ENCODE results near the gene IGFN1. TPM values are rescaled to one million over a fixed set of nuclear protein-coding genes. Genes with fewer than 3 reads are reported as not detected.

Gene IGFN1
- total and polyA plus RNA-seq, 9 of the 15 experiments (the other 6 are each of a cell fraction or from before 2014, with no cell fraction given) = 0.04 TPM; not detected in 8

DNA sequence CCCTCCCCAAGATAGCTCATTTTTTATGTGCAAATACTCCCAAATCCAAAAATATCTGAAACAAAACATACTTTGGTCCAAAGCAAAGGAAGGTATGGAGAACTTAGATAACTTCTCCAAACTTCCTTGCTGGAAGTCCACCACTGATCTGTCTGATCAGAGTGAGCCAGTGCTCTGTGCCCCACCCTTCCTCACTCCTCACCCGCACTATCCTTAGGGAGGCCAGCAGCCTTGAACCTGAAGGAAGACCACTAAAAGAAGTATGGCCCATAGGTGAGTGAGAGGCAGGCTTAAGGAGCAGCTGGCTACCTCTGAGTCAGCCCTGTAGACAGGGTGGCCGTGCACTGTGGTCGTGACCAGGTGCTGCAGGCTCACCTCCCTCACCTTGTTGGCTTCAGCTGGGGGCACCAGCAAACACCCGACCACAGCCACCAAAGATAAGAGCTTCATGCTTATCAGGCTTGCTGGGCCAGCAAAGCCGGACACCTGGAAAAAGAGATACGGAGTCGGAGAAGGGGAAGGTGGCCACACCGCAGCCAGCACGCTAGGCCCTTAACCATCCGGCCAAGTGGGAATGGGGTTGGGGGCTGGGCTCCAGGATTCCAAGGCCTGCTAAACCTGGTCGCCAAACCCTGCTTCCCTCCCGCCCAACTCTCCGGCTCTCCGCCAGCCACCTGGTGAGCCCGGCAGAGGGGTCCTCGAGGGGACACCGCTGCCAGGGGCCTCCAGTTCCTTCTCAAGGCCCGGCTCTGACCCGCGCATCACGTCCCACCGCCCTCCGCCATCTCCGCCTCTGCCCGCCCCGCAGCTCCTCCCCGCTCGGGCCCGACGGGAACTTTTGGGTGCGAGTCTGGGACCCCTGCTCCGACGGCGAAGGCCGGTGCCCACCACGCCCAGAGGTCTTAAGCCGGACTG lies 36.9 kb upstream of the IGFN1 start (continued):
- TF ChIP-seq, protein P1, sequence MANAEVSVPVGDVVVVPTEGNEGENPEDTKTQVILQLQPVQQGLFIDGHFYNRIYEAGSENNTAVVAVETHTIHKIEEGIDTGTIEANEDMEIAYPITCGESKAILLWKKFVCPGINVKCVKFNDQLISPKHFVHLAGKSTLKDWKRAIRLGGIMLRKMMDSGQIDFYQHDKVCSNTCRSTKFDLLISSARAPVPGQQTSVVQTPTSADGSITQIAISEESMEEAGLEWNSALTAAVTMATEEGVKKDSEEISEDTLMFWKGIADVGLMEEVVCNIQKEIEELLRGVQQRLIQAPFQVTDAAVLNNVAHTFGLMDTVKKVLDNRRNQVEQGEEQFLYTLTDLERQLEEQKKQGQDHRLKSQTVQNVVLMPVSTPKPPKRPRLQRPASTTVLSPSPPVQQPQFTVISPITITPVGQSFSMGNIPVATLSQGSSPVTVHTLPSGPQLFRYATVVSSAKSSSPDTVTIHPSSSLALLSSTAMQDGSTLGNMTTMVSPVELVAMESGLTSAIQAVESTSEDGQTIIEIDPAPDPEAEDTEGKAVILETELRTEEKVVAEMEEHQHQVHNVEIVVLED (CRISPR knock-in tag; IDR thresholded peaks at IDR 0.05) = no peak
- TF ChIP-seq CBFB (CRISPR knock-in tag; IDR thresholded peaks at IDR 0.05) = peak; percentile 94
- no peak for TF ChIP-seq FOS (IDR thresholded peaks at IDR 0.05; ENCODE audit: extremely low read depth, insufficient read length)
- TF ChIP-seq DMBX1 (CRISPR knock-in tag; IDR thresholded peaks at IDR 0.05; ENCODE audit: borderline replicate concordance) = peak; percentile 77; the same call in 1 of the 2 replicates
- 0 out of 2 replicates have a peak, but pooled peaks have one; percentile 26 for TF ChIP-seq RERE (CRISPR knock-in tag; IDR thresholded peaks at IDR 0.05; ENCODE audit: borderline replicate concordance)
- TF ChIP-seq ZBTB7A (IDR thresholded peaks at IDR 0.05; ENCODE audit: borderline replicate concordance, control insufficient read depth, low read depth, low read length) = no peak; the same call in 1 of the 2 replicates
- TF ChIP-seq HMG20B (CRISPR knock-in tag; IDR thresholded peaks at IDR 0.05) = no peak
- TF ChIP-seq MYC (IDR thresholded peaks at IDR 0.05; ENCODE audit: low read depth, low read length) = peak; percentile 76
- TF ChIP-seq MYC (CRISPR knock-in tag; IDR thresholded peaks at IDR 0.05; ENCODE audit: borderline replicate concordance, low read depth) = peak; percentile 81; the same call in 1 of the 2 replicates
- TF ChIP-seq PHB2 (IDR thresholded peaks at IDR 0.05; ENCODE audit: low read depth) = peak; percentile 76

All from K562 (cell line).